ENCODE measurements around the gene GATA5. TPM values are rescaled to one million over a fixed set of nuclear protein-coding genes. Genes with fewer than 3 reads are reported as not detected.
A peak's percentile ranks its signal among the peaks of the same experiment; 100 is the strongest.

GATA5 gene
- total RNA-seq, 1 experiment from 2014 or later = not detected

GRCh38 chr20:62477669-62478455 is 2.1 kb upstream of the GATA5 start:
- no peak for TF ChIP-seq CTCF (IDR thresholded peaks at IDR 0.05; ENCODE audit: unreplicated experiment)
- DNase-seq = no peak
- H3K4me3 Mint-ChIP-seq (ENCODE audit: low read depth, unreplicated experiment) = no peak overlapping the region
- H3K27me3 Mint-ChIP-seq (ENCODE audit: unreplicated experiment) = peaks cover 64% of the 10 kb centered on the region
- CTCF ChIA-PET = interaction anchor here (0.6 to 0.7 kb wide), 2 partner anchors 48 to 129 kb away, joined by 3 to 4 read pairs; no protein-coding TSS in a partner anchor
- H3K36me3 Mint-ChIP-seq (ENCODE audit: insufficient read depth, unreplicated experiment) = peaks cover 2% of the 10 kb centered on the region
- BruUV-seq (replicated peaks) = no TSS peak
- no peak overlapping the region for H3K27ac Mint-ChIP-seq (ENCODE audit: unreplicated experiment)
- no peaks in the 10 kb centered on the region for H3K9me3 Mint-ChIP-seq (ENCODE audit: low read depth, unreplicated experiment)
- peaks cover 20% of the 10 kb centered on the region for H3K4me1 Mint-ChIP-seq (ENCODE audit: low read depth, unreplicated experiment)
- intact Hi-C loops (cut with micrococcal nuclease; ENCODE audit: unreplicated experiment) = no loop called here

- H3K4me1 Mint-ChIP-seq (ENCODE audit: low read depth, unreplicated experiment) = peaks cover 20% of the 10 kb centered on the region
These were observed 452 bp upstream of the GATA5 start for GRCh38 chr20:62476056-62476838.

GRCh38 chr20:62475027-62475771 is 596 bp downstream of the GATA5 start:
- BruUV-seq (replicated peaks) = no TSS peak
- TF ChIP-seq CTCF (IDR thresholded peaks at IDR 0.05; ENCODE audit: unreplicated experiment) = no peak
- Mint-ChIP-seq H3K27ac (ENCODE audit: unreplicated experiment) (no peak overlapping the region), H3K36me3 (ENCODE audit: insufficient read depth, unreplicated experiment) (peaks cover 6% of the 10 kb centered on the region), H3K9me3 (ENCODE audit: low read depth, unreplicated experiment) (no peaks in the 10 kb centered on the region), H3K27me3 (ENCODE audit: unreplicated experiment) (peaks cover 69% of the 10 kb centered on the region), H3K4me1 (ENCODE audit: low read depth, unreplicated experiment) (peaks cover 20% of the 10 kb centered on the region), H3K4me3 (ENCODE audit: low read depth, unreplicated experiment) (peak overlapping the region; percentile 29)
- intact Hi-C loops (cut with micrococcal nuclease; ENCODE audit: unreplicated experiment) = no loop called here
- CTCF ChIA-PET = no interaction called here
- no peak for DNase-seq

More at GRCh38 chr20:62476056-62476838, 452 bp upstream of the GATA5 start:
- intact Hi-C loops (cut with micrococcal nuclease; ENCODE audit: unreplicated experiment) = no loop called here
- H3K9me3 Mint-ChIP-seq (ENCODE audit: low read depth, unreplicated experiment) = no peaks in the 10 kb centered on the region
- CTCF ChIA-PET = no interaction called here
- DNase-seq = peak; percentile 45
- no peak overlapping the region for H3K27ac Mint-ChIP-seq (ENCODE audit: unreplicated experiment)
- H3K36me3 Mint-ChIP-seq (ENCODE audit: insufficient read depth, unreplicated experiment) = no peaks in the 10 kb centered on the region
- H3K4me3 Mint-ChIP-seq (ENCODE audit: low read depth, unreplicated experiment) = peak overlapping the region; percentile 29
- H3K27me3 Mint-ChIP-seq (ENCODE audit: unreplicated experiment) = peaks cover 68% of the 10 kb centered on the region
- TF ChIP-seq CTCF (IDR thresholded peaks at IDR 0.05; ENCODE audit: unreplicated experiment) = no peak
- BruUV-seq (replicated peaks) = no TSS peak

GRCh38 chr20:62474604-62475026 is 1.2 kb downstream of the GATA5 start:
- Mint-ChIP-seq H3K4me3 (ENCODE audit: low read depth, unreplicated experiment) (no peak overlapping the region), H3K4me1 (ENCODE audit: low read depth, unreplicated experiment) (peaks cover 19% of the 10 kb centered on the region), H3K9me3 (ENCODE audit: low read depth, unreplicated experiment) (no peaks in the 10 kb centered on the region), H3K27ac (ENCODE audit: unreplicated experiment) (no peak overlapping the region), H3K36me3 (ENCODE audit: insufficient read depth, unreplicated experiment) (peaks cover 6% of the 10 kb centered on the region), H3K27me3 (ENCODE audit: unreplicated experiment) (peaks cover 69% of the 10 kb centered on the region)
- intact Hi-C loops (cut with micrococcal nuclease; ENCODE audit: unreplicated experiment) = no loop called here
- no peak for TF ChIP-seq CTCF (IDR thresholded peaks at IDR 0.05; ENCODE audit: unreplicated experiment)
- CTCF ChIA-PET = no interaction called here
- DNase-seq = no peak
- BruUV-seq (replicated peaks) = no TSS peak
